K562 (cell line): Measurements from ENCODE around the gene EZH1. TPM values are rescaled to one million over a fixed set of nuclear protein-coding genes. Genes with fewer than 3 reads are reported as not detected.

Experiments
- ARNT ChIP-seq, 2 experiments: fragments of 450-650 bp; IDR thresholded peaks; 2 replicates each; pipeline ENCODE4 v1.6.1; 2016; ENCODE audit warnings: mild to moderate bottlenecking in 1 of 2
- CBFA2T2 ChIP-seq: fragments of 450-650 bp; conservative IDR thresholded peaks from 2 replicates; pipeline ENCODE4 v1.6.1; 2017; ENCODE audit warnings: mild to moderate bottlenecking
- HCFC1 ChIP-seq: IDR thresholded peaks from 2 replicates; pipeline ENCODE4 v1.6.1; 2012; ENCODE audit warnings: low read depth, low read length, improper control_type of control experiment
- KDM5B ChIP-seq: fragments of 200-600 bp; sonication (generic); IDR thresholded peaks from 2 replicates; pipeline ENCODE4 v1.6.1; 2012; ENCODE audit warnings: low read depth, mild to moderate bottlenecking, moderate library complexity, low read length, control low read depth, inconsistent platforms; ENCODE audit not compliant: insufficient replicate concordance
- KLF6 ChIP-seq: fragments of 250-450 bp; sonication (Bioruptor Pico); IDR thresholded peaks from 2 replicates; pipeline ENCODE4 v1.4.0; 2020; ENCODE audit warnings: mild to moderate bottlenecking, moderate library complexity, borderline replicate concordance
- NBN ChIP-seq: fragments of 450-650 bp; IDR thresholded peaks from 2 replicates; pipeline ENCODE4 v1.6.1; 2016; ENCODE audit warnings: low read depth, mild to moderate bottlenecking
- POLR2B ChIP-seq: fragments of 450-650 bp; IDR thresholded peaks from 2 replicates; pipeline ENCODE4 v1.6.1; 2018; ENCODE audit warnings: low read depth; ENCODE audit not compliant: partially characterized antibody
- POU5F1 ChIP-seq: fragments of 150-350 bp; IDR thresholded peaks from 2 replicates; pipeline ENCODE4 v1.6.1; 2014; ENCODE audit warnings: borderline replicate concordance, low read length, low read depth, mild to moderate bottlenecking; ENCODE audit not compliant: partially characterized antibody
- RFX5 ChIP-seq: IDR thresholded peaks from 2 replicates; pipeline ENCODE4 v1.6.1; 2011; ENCODE audit warnings: low read depth, mild to moderate bottlenecking, improper control_type of control experiment, low read length
- ZNF174 ChIP-seq: fragments of 250-450 bp; sonication (Bioruptor Pico); IDR thresholded peaks from 2 replicates; pipeline ENCODE4 v1.4.0; 2020; ENCODE audit warnings: mild to moderate bottlenecking
- polyA plus RNA-seq, 8 experiments: library from polyadenylated mRNA; depleted of rRNA in 4 of 8; stranded (reverse) in 5 of 8; unstranded in 3 of 8; fragments of >200 nt; fragmentation: Nextera tagmentation in 2 of 8; fragmentation: Illumina TruSeq in 1 of 8; extraction: Ambion mirVana in 2 of 8; extraction: Trizol in 1 of 8; gene quantifications; 2 replicates each; pipeline versions ENCODE4 v1.2.1 to v1.2.3, GENCODE V29; 2011 to 2014; ENCODE audit warnings: inconsistent platforms in 1 of 8, missing spikeins in 1 of 8
- total RNA-seq, 7 experiments: library from RNA; depleted of rRNA in 6 of 7; stranded (reverse); fragments of >200 nt in 6 of 7; fragmentation: Illumina TruSeq in 2 of 7; extraction: Trizol in 2 of 7; gene quantifications; 2 replicates each; pipeline versions ENCODE4 v1.2.1 to v1.2.3, GENCODE V29; 2011 to 2021; ENCODE audit warnings: low replicate concordance in 1 of 7
- TF ChIP-seq, protein P1 (sequence below): fragments of 450-650 bp; formaldehyde crosslinking; IDR thresholded peaks from 2 replicates; pipeline ENCODE4 v1.4.0; 2022; ENCODE audit warnings: missing genetic modification characterization
- TF ChIP-seq, protein P2 (sequence below): fragments of 250-450 bp; sonication (Bioruptor Pico); IDR thresholded peaks from 2 replicates; pipeline ENCODE4 v1.9.0; 2021; ENCODE audit warnings: mild to moderate bottlenecking, inconsistent platforms
- TF ChIP-seq, protein P3 (sequence below): sonication (generic); formaldehyde crosslinking; IDR thresholded peaks from 2 replicates; pipeline ENCODE4 v1.8.1; 2023; ENCODE audit warnings: mild to moderate bottlenecking, missing genetic modification reagents
- TF ChIP-seq, protein P4 (sequence below): sonication (generic); formaldehyde crosslinking; IDR thresholded peaks from 2 replicates; pipeline ENCODE4 v1.8.0; 2022; ENCODE audit warnings: mild to moderate bottlenecking, missing genetic modification reagents
- TF ChIP-seq, protein P5 (sequence below): sonication (generic); formaldehyde crosslinking; IDR thresholded peaks from 2 replicates; pipeline ENCODE4 v1.8.0; 2022; ENCODE audit warnings: missing genetic modification reagents, mild to moderate bottlenecking, moderate library complexity, borderline replicate concordance

EZH1 gene
- total and polyA plus RNA-seq, 9 of the 15 experiments (the other 6 are each of a cell fraction or from before 2014, with no cell fraction given), result 8.6 to 40.8 (median 22.9) TPM

DNA sequence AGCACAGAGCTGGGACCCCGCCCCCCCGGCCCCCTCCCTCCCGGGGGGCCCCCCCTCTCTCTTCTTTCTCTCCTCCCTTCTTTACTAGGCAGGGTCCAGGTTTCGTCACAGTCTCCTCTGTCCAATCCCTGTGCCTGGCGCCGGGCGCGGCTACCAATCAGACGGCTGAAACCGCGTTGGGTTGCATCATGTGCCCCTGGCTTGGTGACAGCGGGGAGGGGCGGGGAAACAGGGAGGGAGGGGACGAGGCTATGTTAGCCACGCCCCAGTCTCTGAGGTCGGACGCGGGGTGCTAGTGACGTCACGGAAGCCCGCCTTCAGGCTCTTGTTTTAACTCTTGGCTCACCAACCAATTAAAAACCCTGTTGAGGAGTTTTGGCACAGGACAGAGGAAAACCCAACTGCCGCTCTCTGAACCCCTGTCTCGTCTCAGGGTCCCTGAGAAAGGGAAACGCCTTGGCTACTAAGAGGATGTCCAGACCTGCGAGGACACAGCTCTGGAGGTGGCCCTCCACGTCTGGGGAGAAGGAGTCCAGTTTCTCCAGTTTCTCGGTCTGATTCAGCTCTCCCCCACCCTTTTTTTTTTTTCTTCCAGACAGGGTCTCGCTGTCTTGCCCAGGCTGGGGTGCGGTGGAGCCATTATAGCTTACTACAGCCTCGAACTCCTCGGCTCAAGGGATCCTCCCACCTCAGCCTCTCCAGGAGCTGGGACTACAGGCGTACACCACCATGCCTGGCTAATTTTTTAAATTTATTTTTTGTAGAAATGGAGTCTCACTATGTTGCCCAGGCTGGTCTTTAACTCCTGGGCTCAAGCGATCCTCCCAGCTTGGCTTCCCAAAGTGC, 67.6 kb downstream of the EZH1 start (continued):
- TF ChIP-seq KDM5B (peak; percentile 46), CBFA2T2 (no peak; the same call in 1 of the 2 replicates), POLR2B (no peak), POU5F1 (no peak), KLF6 (no peak), HCFC1 (no peak; the same call in 1 of the 2 replicates), ARNT (IDR thresholded peaks at IDR 0.05) (0 out of 4 replicates have a peak, but pooled peaks of 1 of the 2 experiments have one; percentile 70), ZNF174 (CRISPR knock-in tag) (no peak), RFX5 (peak; percentile 81), NBN (peak; percentile 97)
- TF ChIP-seq, protein P1, sequence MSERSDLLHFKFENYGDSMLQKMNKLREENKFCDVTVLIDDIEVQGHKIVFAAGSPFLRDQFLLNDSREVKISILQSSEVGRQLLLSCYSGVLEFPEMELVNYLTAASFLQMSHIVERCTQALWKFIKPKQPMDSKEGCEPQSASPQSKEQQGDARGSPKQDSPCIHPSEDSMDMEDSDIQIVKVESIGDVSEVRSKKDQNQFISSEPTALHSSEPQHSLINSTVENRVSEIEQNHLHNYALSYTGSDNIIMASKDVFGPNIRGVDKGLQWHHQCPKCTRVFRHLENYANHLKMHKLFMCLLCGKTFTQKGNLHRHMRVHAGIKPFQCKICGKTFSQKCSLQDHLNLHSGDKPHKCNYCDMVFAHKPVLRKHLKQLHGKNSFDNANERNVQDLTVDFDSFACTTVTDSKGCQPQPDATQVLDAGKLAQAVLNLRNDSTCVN (CRISPR knock-in tag), result 0 out of 2 replicates have a peak, but pooled peaks have one; percentile 3
- TF ChIP-seq, protein P2, sequence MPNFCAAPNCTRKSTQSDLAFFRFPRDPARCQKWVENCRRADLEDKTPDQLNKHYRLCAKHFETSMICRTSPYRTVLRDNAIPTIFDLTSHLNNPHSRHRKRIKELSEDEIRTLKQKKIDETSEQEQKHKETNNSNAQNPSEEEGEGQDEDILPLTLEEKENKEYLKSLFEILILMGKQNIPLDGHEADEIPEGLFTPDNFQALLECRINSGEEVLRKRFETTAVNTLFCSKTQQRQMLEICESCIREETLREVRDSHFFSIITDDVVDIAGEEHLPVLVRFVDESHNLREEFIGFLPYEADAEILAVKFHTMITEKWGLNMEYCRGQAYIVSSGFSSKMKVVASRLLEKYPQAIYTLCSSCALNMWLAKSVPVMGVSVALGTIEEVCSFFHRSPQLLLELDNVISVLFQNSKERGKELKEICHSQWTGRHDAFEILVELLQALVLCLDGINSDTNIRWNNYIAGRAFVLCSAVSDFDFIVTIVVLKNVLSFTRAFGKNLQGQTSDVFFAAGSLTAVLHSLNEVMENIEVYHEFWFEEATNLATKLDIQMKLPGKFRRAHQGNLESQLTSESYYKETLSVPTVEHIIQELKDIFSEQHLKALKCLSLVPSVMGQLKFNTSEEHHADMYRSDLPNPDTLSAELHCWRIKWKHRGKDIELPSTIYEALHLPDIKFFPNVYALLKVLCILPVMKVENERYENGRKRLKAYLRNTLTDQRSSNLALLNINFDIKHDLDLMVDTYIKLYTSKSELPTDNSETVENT (CRISPR knock-in tag), result no peak
- TF ChIP-seq, protein P3, sequence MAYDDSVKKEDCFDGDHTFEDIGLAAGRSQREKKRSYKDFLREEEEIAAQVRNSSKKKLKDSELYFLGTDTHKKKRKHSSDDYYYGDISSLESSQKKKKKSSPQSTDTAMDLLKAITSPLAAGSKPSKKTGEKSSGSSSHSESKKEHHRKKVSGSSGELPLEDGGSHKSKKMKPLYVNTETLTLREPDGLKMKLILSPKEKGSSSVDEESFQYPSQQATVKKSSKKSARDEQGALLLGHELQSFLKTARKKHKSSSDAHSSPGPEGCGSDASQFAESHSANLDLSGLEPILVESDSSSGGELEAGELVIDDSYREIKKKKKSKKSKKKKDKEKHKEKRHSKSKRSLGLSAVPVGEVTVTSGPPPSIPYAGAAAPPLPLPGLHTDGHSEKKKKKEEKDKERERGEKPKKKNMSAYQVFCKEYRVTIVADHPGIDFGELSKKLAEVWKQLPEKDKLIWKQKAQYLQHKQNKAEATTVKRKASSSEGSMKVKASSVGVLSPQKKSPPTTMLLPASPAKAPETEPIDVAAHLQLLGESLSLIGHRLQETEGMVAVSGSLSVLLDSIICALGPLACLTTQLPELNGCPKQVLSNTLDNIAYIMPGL (CRISPR knock-in tag), result no peak
- TF ChIP-seq, protein P4, sequence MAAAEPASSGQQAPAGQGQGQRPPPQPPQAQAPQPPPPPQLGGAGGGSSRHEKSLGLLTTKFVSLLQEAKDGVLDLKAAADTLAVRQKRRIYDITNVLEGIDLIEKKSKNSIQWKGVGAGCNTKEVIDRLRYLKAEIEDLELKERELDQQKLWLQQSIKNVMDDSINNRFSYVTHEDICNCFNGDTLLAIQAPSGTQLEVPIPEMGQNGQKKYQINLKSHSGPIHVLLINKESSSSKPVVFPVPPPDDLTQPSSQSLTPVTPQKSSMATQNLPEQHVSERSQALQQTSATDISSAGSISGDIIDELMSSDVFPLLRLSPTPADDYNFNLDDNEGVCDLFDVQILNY (CRISPR knock-in tag), result no peak
- TF ChIP-seq, protein P5, sequence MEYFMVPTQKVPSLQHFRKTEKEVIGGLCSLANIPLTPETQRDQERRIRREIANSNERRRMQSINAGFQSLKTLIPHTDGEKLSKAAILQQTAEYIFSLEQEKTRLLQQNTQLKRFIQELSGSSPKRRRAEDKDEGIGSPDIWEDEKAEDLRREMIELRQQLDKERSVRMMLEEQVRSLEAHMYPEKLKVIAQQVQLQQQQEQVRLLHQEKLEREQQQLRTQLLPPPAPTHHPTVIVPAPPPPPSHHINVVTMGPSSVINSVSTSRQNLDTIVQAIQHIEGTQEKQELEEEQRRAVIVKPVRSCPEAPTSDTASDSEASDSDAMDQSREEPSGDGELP (CRISPR knock-in tag), result peak; percentile 41; the same call in 1 of the 2 replicates
